Epithelial cell of esophagus (primary cell): ENCODE results near the gene EEFSEC.

Source experiments
- DNase-seq: peaks from one replicate; pipeline ENCODE4 v3.0.0; 2010; ENCODE audit warnings: low read depth
- H3K4me3 ChIP-seq: 2 replicates; pipeline ENCODE4 v1.5.1; 2011; ENCODE audit warnings: mild to moderate bottlenecking, low read length, control low read depth
- CTCF ChIP-seq: IDR thresholded peaks from 2 replicates; pipeline ENCODE4 v1.5.1; 2011; ENCODE audit warnings: low read depth, mild to moderate bottlenecking, low read length, control low read depth, inconsistent platforms; ENCODE audit not compliant: insufficient read depth; ENCODE audit errors: missing control alignments

The EEFSEC gene

GRCh38 chr3:128422762-128423524, 269.7 kb downstream of the EEFSEC start:
- DNase-seq, result no peak
- no peak overlapping the region for H3K4me3 ChIP-seq
- no peak for TF ChIP-seq CTCF

- no peak for DNase-seq
- no peak for TF ChIP-seq CTCF
- no peak overlapping the region for H3K4me3 ChIP-seq
Measured at GRCh38 chr3:128423525-128424147, 270.4 kb downstream of the EEFSEC start.

DNA sequence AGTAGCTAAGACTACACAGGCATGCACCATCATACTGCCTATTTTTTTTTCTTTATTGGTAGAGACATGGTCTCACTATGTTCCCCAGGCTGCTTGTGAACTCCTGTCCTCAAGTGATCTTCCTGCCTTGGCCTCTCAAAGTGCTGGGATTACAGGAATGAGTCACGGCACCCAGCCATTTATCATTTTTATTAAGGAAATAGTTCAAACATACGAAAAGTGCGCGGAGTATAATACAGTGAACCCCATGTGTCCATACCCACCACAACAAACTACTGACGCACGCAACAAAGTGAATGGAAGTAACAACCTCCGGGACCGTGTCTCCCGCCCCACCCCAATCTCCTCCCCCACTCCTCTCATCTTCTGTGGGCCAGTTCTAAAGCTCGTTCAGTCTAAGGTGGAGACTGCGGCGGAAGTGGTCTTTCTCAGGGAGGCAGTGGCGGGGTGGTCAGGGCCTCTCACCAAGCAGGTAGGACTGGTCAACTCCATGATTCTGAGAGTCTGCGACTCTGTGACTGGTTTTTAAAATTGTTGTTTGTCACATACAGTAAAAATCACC, 271.3 kb downstream of the EEFSEC start:
- TF ChIP-seq CTCF, result no peak
- no peak for DNase-seq

DNA sequence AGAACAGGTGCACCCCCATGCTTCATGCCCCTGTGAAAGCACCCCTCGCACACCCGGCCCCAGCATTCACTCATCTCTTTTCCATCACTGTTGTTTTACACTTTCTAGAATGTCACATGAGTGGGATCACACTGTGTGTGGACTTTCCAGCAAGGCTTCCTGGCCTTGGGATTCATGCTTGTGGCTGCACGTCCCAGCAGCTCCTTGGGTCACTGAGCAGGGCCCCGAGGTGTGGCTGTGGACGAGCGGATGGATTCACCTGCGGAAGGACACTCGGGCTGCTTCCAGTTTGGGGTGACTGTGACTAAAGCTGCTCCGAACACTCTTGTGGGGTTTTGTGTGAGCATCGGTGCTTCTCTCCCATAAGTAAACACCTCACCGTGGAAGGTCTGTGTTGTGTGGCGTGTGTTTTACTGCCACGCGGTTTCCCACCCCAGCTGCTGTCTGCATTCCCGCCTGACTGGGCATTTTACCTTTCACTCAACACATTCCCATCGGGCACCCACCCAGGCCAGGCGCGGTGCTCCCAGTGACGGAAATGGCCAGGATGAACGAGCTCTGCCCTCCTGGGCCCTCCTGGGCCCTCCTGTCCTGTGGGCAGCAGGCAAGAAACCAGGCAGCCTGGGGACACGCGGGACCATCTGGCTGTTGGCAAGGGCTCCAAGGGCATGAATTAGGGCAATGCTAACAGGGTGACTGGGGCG, 272.0 kb downstream of the EEFSEC start:
- no peak for DNase-seq
- TF ChIP-seq CTCF, result no peak
- H3K4me3 ChIP-seq, result no peak overlapping the region

More for the DNA sequence above, 271.3 kb downstream of the EEFSEC start:
- H3K4me3 ChIP-seq, result no peak overlapping the region

GRCh38 chr3:128425846-128426127, 272.5 kb downstream of the EEFSEC start:
- no peak overlapping the region for H3K4me3 ChIP-seq
- no peak for TF ChIP-seq CTCF
- no peak for DNase-seq

- H3K4me3 ChIP-seq, result peak overlapping the region; percentile 20
- TF ChIP-seq CTCF, result peak; percentile 36
- DNase-seq, result peak; percentile 27
Measured at GRCh38 chr3:128426128-128426921, 273.0 kb downstream of the EEFSEC start.
